GM23248 (cell line): ENCODE results near the gene KIAA1191. TPM values are rescaled to one million over a fixed set of nuclear protein-coding genes. Genes with fewer than 3 reads are reported as not detected.
"Not testable (repeated sequence)": the region's sequence is repeated elsewhere in the genome, so short reads cannot be mapped to it uniquely, and the experiment has no call there.

Experiments
- DNase-seq: peaks from one replicate; pipeline ENCODE4 v3.0.0-alpha.2; 2015
- H2AFZ ChIP-seq: fragments of 200-600 bp; sonication (generic); 2 replicates; pipeline ENCODE4 v1.6.1; 2016; ENCODE audit warnings: antibody characterized with exemption
- H3F3A ChIP-seq: fragments of 200-600 bp; sonication (generic); 2 replicates; pipeline ENCODE4 v1.6.1; 2016; ENCODE audit warnings: mild to moderate bottlenecking, antibody characterized with exemption, mixed run types; ENCODE audit not compliant: insufficient read depth
- H3K27ac ChIP-seq: fragments of 200-600 bp; sonication (generic); 2 replicates; pipeline ENCODE4 v1.5.1; 2016; ENCODE audit warnings: mild to moderate bottlenecking
- H3K27me3 ChIP-seq: fragments of 200-600 bp; sonication (generic); replicated peaks from 2 replicates; pipeline ENCODE4 v1.6.1; 2016; ENCODE audit warnings: mild to moderate bottlenecking; ENCODE audit not compliant: insufficient read depth
- H3K36me3 ChIP-seq: fragments of 200-600 bp; sonication (generic); 2 replicates; pipeline ENCODE4 v1.6.1; 2016; ENCODE audit warnings: low read depth, mild to moderate bottlenecking
- H3K4me1 ChIP-seq: fragments of 200-600 bp; sonication (generic); 2 replicates; pipeline ENCODE4 v1.6.1; 2016; ENCODE audit warnings: mild to moderate bottlenecking; ENCODE audit not compliant: insufficient read depth
- H3K4me2 ChIP-seq: fragments of 200-600 bp; sonication (generic); one replicate; pipeline ENCODE4 v1.6.1; 2016; ENCODE audit warnings: mild to moderate bottlenecking; ENCODE audit not compliant: unreplicated experiment
- H3K4me3 ChIP-seq: fragments of 200-600 bp; sonication (generic); 2 replicates; pipeline ENCODE4 v1.5.1; 2016; ENCODE audit warnings: mild to moderate bottlenecking
- H3K79me2 ChIP-seq: fragments of 200-600 bp; sonication (generic); 2 replicates; pipeline ENCODE4 v1.6.1; 2016; ENCODE audit warnings: mild to moderate bottlenecking; ENCODE audit not compliant: insufficient read depth
- H3K9ac ChIP-seq: fragments of 200-600 bp; sonication (generic); 2 replicates; pipeline ENCODE4 v1.6.1; 2016; ENCODE audit warnings: mild to moderate bottlenecking
- H3K9me2 ChIP-seq: fragments of 200-600 bp; sonication (generic); 2 replicates; pipeline ENCODE4 v1.6.1; 2016; ENCODE audit warnings: mixed run types, mild to moderate bottlenecking, moderate library complexity; ENCODE audit not compliant: insufficient read depth
- H3K9me3 ChIP-seq: fragments of 200-600 bp; sonication (generic); one replicate; pipeline ENCODE4 v1.6.1; 2017; ENCODE audit warnings: low read depth
- H4K20me1 ChIP-seq: fragments of 200-600 bp; sonication (generic); 2 replicates; pipeline ENCODE4 v1.6.0; 2016; ENCODE audit not compliant: insufficient read depth
- EZH2 ChIP-seq: fragments of 200-600 bp; sonication (generic); IDR thresholded peaks from 2 replicates; pipeline ENCODE4 v1.6.1; 2018; ENCODE audit warnings: antibody characterized with exemption, mild to moderate bottlenecking; ENCODE audit not compliant: insufficient read depth, poor library complexity, severe bottlenecking
- EZH2phosphoT487 ChIP-seq: fragments of 200-600 bp; sonication (generic); IDR thresholded peaks from 2 replicates; pipeline ENCODE4 v1.6.1; 2018; ENCODE audit warnings: antibody characterized with exemption, moderate library complexity, mild to moderate bottlenecking, low read depth; ENCODE audit not compliant: insufficient read depth
- WGBS, 2 experiments: methylation state at CpG; one replicate each; pipeline ENCODE4 v1.1.6; 2015 to 2017; ENCODE audit warnings: low lambda C conversion rate in 2 of 2, low coverage in 1 of 2; ENCODE audit errors: missing lambda C conversion rate in 2 of 2; 5-methylcytosine and 5-hydroxymethylcytosine counted together
- in situ Hi-C: fragments of 300-500 bp; cut with MboI; formaldehyde crosslinking; loops from 2 replicates; pipeline ENCODE4 v1.15.0; 2020
- polyA plus RNA-seq: library from polyadenylated mRNA; unstranded; fragments of >200 nt; fragmentation: Nextera tagmentation; extraction: Ambion mirVana; gene quantifications from 2 replicates; pipeline ENCODE4 v1.2.1, GENCODE V29; 2016
- total RNA-seq: library from RNA; depleted of rRNA; stranded (reverse); fragments of >200 nt; shearing (Covaris generic); gene quantifications from 2 replicates; pipeline ENCODE4 v1.2.3, GENCODE V29; 2014; rRNA removed

KIAA1191 gene
- 110 and 114 TPM in 2 replicates for total RNA-seq
- 110 and 118 TPM in 2 replicates for polyA plus RNA-seq

- in situ Hi-C loops, result no loop called here
- no peaks in the 10 kb centered on the region for H3K4me1 ChIP-seq
- H3F3A ChIP-seq, result no peaks in the 10 kb centered on the region
- H3K9me2 ChIP-seq, result no peaks in the 10 kb centered on the region
- H2AFZ ChIP-seq, result peak within 1 kb of the TSS; percentile 93
- peak within 1 kb of the TSS; percentile 96 for H3K4me3 ChIP-seq
- peak; percentile 94 for DNase-seq
- TF ChIP-seq EZH2, result no peak
- TF ChIP-seq EZH2phosphoT487, result no peak
- peaks cover 54% of the 10 kb centered on the region for H3K79me2 ChIP-seq
- no peaks in the 10 kb centered on the region for H3K9me3 ChIP-seq
- peak within 1 kb of the TSS; percentile 91 for H3K4me2 ChIP-seq
- H3K36me3 ChIP-seq, result peaks cover 17% of the 10 kb centered on the region; the same call in 1 of the 2 replicates
- WGBS, 2 experiments, result 2 to 3% methylated on average over 45 to 53 of the region's 56 CpGs
- no peaks in the 10 kb centered on the region for H4K20me1 ChIP-seq
- H3K9ac ChIP-seq, result peak within 1 kb of the TSS; percentile 93
- no peaks in the 10 kb centered on the region for H3K27me3 ChIP-seq
- H3K27ac ChIP-seq, result peak within 1 kb of the TSS; percentile 36
Measured at GRCh38 chr5:176361437-176362232, at the start of gene KIAA1191. TSS of gene KIAA1191 (minus strand) at chr5:176361764. CDS start at chr5:176359508, 2,256 bp downstream.

GRCh38 chr5:176410486-176411180, 49.1 kb upstream of the KIAA1191 start:
- TF ChIP-seq EZH2 (no peak), EZH2phosphoT487 (no peak)
- no peaks in the 10 kb centered on the region for H3K9me3 ChIP-seq
- peaks cover 41% of the 10 kb centered on the region for H3K4me1 ChIP-seq
- H3K9me2 ChIP-seq, result no peaks in the 10 kb centered on the region
- H3K79me2 ChIP-seq, result peaks cover 55% of the 10 kb centered on the region
- H3K36me3 ChIP-seq, result peaks cover 3% of the 10 kb centered on the region; the same call in 1 of the 2 replicates
- in situ Hi-C loops, result no loop called here
- no peaks in the 10 kb centered on the region for H3K27me3 ChIP-seq
- no peak overlapping the region for H3K27ac ChIP-seq
- no peak for DNase-seq
- no peak overlapping the region for H2AFZ ChIP-seq
- no peak overlapping the region for H3K4me2 ChIP-seq
- 88 to 90% methylated on average over 5 of the region's 5 CpGs for WGBS, 2 experiments
- no peak overlapping the region for H3K4me3 ChIP-seq
- H3F3A ChIP-seq, result no peaks in the 10 kb centered on the region
- H3K9ac ChIP-seq, result no peak overlapping the region
- H4K20me1 ChIP-seq, result no peaks in the 10 kb centered on the region

GRCh38 chr5:176409765-176410164, 48.2 kb upstream of the KIAA1191 start:
- no peak overlapping the region for H3K4me3 ChIP-seq
- WGBS, 2 experiments, result 98% methylated on average over 4 of the region's 4 CpGs
- no peaks in the 10 kb centered on the region for H4K20me1 ChIP-seq
- no peak overlapping the region for H3K9ac ChIP-seq
- H3K4me2 ChIP-seq, result no peak overlapping the region
- no peak for DNase-seq
- peaks cover 3% of the 10 kb centered on the region; the same call in 1 of the 2 replicates for H3K36me3 ChIP-seq
- no peak overlapping the region for H3K27ac ChIP-seq
- no peak for TF ChIP-seq EZH2phosphoT487
- peaks cover 33% of the 10 kb centered on the region for H3K4me1 ChIP-seq
- H3K27me3 ChIP-seq, result no peaks in the 10 kb centered on the region
- H3K9me3 ChIP-seq, result no peaks in the 10 kb centered on the region
- no peaks in the 10 kb centered on the region for H3K9me2 ChIP-seq
- in situ Hi-C loops, result no loop called here
- H3F3A ChIP-seq, result no peaks in the 10 kb centered on the region
- no peak overlapping the region for H2AFZ ChIP-seq
- H3K79me2 ChIP-seq, result peaks cover 46% of the 10 kb centered on the region

- in situ Hi-C loops, result no loop called here
- WGBS, 2 experiments, result 68 to 78% methylated on average over 5 of the region's 5 CpGs
- H3K9ac ChIP-seq, result no peak overlapping the region
- H3K9me3 ChIP-seq, result no peaks in the 10 kb centered on the region
- peaks cover 23% of the 10 kb centered on the region for H3K4me1 ChIP-seq
- H2AFZ ChIP-seq, result no peak overlapping the region
- peaks cover 3% of the 10 kb centered on the region; the same call in 1 of the 2 replicates for H3K36me3 ChIP-seq
- H3K9me2 ChIP-seq, result no peaks in the 10 kb centered on the region
- H3K27ac ChIP-seq, result no peak overlapping the region
- H4K20me1 ChIP-seq, result no peaks in the 10 kb centered on the region
- H3F3A ChIP-seq, result no peaks in the 10 kb centered on the region
- H3K27me3 ChIP-seq, result no peaks in the 10 kb centered on the region
- peaks cover 38% of the 10 kb centered on the region for H3K79me2 ChIP-seq
- no peak for TF ChIP-seq EZH2phosphoT487
- no peak for TF ChIP-seq EZH2
- H3K4me2 ChIP-seq, result no peak overlapping the region
- no peak overlapping the region for H3K4me3 ChIP-seq
- no peak for DNase-seq
Measured at GRCh38 chr5:176408590-176408989, 47.0 kb upstream of the KIAA1191 start.

- peaks cover 35% of the 10 kb centered on the region for H3K79me2 ChIP-seq
- DNase-seq, H3K27ac ChIP-seq, H3K36me3 ChIP-seq, H2AFZ ChIP-seq, in situ Hi-C loops, H3K9ac ChIP-seq, H3K27me3 ChIP-seq, H3K9me3 ChIP-seq, H4K20me1 ChIP-seq, H3F3A ChIP-seq, H3K9me2 ChIP-seq, H3K4me2 ChIP-seq, H3K4me3 ChIP-seq: not testable (repeated sequence)
- H3K4me1 ChIP-seq, result peaks cover 20% of the 10 kb centered on the region
- WGBS, 2 experiments, result 57 to 62% methylated on average over 10 of the region's 10 CpGs
Measured at GRCh38 chr5:176408252-176408573, 46.6 kb upstream of the KIAA1191 start.
